CD4-positive, alpha-beta T cell treated with Interleukin-15 for 1 hour (primary cell): ENCODE results near the gene LTBP4.
"Not testable (repeated sequence)": the region's sequence is repeated elsewhere in the genome, so short reads cannot be mapped to it uniquely, and the experiment has no call there.

Experiments
- DNase-seq: peaks from one replicate; pipeline ENCODE4 v3.0.0-alpha.2; 2020

The LTBP4 gene

GRCh38 chr19:40612831-40613689 is 11.9 kb downstream of the LTBP4 start:
- peak; percentile 69 for DNase-seq

- DNase-seq, result peak; percentile 86
Measured at GRCh38 chr19:40613690-40614621, 12.8 kb downstream of the LTBP4 start.

DNA sequence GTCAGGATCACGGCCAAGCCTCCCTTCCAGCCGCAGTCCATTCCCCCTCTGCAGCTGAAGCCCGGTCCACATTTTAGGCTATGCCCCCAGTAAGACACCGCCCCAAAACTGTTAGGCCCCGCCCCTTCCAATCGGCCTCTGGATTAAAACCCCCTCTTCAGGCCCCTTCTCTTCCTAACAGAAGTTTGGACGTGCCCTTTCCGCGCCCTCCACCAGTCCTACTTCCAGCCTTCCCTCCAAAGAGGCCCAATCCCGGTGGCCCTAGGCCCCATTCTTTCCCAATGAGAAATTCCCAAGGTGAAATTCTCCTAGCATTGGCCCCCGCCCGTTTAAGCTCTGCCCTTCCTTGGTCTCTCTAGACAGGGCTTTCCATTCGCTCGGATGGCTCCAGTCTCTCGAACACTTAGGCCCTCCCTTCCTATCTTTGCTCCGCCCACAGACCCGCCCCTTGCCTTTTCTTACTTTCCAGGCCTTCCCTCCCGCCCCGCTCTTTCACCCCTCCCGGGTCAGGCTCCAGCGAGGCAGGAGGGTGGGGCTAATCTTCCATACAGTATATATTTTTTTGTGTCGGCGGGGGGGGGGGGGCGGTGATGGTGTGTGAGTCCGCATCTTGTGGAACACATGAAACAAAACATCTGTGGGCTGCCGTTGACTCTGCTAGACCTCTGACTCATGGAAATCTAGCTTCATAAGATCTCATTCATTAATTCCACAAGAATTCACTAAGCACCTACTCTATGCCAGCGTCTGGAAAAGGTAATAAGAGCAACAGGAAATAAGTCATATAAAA is 13.6 kb downstream of the LTBP4 start:
- DNase-seq, result peak; percentile 71

- DNase-seq, result no peak
Measured at GRCh38 chr19:40616178-40616577, 15.0 kb downstream of the LTBP4 start.

- no peak for DNase-seq
Measured at GRCh38 chr19:40616941-40617340, 15.8 kb downstream of the LTBP4 start.

DNA sequence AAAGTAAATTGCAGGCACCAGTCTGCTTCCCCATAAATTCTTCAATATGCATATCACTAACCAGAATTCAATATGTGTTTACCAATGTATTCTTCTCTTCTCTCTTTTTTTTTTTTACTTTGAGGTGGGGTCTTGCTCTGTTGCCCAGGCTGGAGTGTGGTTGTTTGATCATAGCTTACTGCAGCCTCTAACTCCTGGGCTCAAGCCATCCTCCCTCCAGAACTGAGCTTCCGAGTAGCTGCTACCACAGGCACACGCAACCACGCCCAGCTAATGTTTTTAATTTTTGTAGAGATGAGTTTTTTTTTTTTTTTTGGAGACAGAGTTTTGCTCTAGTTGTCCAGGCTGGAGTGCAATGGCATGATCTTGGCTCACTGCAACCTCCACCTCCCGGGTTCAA is 16.8 kb downstream of the LTBP4 start:
- no peak for DNase-seq

DNA sequence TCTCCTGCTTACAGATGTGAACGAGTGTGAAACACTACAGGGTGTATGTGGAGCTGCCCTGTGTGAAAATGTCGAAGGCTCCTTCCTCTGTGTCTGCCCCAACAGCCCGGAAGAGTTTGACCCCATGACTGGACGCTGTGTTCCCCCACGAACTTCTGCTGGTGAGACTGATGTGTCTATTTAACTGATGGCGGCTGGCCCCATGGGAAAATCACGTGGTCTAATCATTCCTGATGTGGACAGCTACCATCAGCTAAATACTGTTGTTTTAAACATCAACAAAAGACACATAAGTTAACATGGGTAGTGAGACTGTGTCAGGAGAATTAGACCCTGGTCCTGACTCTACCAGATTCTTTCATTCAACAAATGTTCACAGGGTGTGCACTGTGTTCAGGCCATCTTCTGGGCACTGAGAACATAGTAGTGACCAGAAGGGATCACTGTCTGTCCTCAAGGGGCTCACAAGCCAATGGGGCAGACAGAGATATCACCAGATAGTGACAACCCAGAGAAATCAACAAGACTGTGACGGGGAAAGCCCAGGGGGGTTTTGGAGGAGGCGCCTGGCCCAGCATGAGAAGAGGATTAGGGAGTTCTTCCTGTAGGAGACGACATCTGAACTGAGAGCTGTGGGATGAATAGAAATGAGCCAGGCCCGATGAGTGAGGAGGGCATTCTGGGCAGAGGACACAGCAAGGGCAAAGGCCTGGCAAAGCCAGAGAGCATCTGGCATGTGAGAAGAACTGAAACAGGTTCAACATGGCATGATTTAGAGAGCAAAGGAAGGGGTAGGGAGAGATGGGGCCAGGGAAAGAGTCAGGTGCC is 18.4 kb downstream of the LTBP4 start:
- no peak for DNase-seq

GRCh38 chr19:40620161-40620485 is 19.0 kb downstream of the LTBP4 start:
- DNase-seq, result no peak

DNA sequence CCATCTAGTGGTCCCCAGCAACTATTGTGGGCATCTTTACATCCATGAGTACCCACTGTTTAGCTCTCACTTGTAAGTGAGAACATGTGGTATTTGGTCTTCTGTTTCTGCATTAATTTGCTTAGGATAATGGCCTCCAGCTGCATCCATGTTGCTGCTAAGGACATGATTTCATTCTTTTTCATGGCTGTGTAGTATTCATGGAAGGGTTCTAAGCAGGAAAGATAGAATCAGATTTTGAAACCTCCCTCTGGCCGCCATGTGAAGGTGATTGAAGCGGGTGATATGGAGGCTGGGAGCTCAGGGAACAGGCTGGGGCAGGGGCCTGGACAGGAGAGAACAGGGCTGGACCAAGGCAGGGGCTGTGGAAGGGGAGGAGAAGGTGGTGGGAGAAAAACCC is 20.1 kb downstream of the LTBP4 start:
- no peak for DNase-seq

- DNase-seq, result no peak
Measured at GRCh38 chr19:40621966-40622772, 21.0 kb downstream of the LTBP4 start.

DNA sequence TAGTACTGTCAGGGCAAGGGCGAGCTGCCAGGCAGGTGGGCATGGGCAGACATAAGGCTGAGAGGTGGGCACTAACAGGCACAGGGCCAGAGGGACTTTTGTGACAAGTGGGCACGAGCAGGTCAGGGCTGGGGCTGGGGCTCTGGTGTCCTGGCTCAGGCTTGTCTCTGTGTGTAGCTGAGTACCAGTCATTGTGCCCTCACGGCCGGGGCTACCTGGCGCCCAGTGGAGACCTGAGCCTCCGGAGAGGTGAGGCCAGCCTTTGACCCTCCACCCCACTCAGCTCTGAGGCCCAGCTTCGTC is 21.6 kb downstream of the LTBP4 start:
- DNase-seq, result no peak

DNA sequence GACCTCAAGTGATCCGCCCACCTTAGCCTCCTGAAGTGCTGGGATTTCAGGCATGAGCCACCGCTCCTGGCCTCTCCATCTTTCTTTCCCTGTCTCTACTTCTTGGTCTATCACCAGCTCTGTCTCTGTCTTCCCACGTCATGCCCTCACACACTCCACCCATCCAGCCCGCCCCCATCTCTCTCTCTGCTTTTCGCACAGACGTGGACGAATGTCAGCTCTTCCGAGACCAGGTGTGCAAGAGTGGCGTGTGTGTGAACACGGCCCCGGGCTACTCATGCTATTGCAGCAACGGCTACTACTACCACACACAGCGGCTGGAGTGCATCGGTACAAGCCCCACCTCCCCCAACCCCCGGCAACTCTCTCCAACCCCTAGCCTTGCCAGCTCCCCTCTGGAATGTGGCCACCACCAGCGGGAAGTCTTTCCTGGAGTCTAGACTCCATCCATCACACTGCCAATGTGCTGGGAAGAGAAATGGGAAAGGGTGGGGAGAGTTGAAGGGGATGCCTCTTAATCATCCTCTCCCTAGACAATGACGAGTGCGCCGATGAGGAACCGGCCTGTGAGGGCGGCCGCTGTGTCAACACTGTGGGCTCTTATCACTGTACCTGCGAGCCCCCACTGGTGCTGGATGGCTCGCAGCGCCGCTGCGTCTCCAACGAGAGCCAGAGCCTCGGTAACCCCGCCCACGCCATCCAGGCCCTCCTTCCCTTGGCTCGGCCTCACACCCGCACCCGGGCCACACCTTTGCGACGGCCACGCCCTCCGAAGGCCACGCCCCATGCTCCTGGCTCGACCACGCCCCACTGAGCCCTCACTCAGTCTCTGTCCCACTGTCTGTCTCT is 22.5 kb downstream of the LTBP4 start:
- DNase-seq, result no peak

- DNase-seq, result not testable (repeated sequence)
Measured at GRCh38 chr19:40624369-40625153, 23.4 kb downstream of the LTBP4 start.

DNA sequence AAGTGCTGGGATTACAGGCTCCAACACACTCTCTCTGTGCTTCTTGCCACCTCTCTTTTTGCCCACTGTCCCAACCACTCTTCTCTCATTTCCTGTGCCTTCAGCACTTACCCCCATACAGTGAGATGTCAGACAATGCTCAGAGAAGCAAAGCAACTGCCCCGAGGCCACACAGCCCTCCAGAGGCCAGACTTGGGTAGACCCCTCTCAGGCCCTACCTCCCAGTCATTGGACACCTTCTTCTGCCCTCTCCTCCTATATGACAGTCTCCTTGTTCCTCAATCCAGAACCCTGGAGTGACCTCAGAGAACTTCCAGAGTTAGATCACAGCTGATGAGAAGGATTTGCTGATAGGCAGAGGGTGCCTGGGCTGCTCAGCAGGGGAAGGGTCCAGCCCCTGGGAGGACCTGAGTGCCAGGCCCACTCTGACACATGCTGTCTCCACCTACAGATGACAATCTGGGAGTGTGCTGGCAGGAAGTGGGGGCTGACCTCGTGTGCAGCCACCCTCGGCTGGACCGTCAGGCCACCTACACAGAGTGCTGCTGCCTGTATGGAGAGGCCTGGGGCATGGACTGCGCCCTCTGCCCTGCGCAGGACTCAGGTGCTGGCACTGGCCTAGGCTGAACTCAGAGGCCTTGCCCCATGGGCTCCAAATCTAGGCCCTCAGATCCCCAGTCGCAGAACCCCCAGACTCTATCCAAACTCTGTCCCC is 24.4 kb downstream of the LTBP4 start:
- no peak for DNase-seq

DNA sequence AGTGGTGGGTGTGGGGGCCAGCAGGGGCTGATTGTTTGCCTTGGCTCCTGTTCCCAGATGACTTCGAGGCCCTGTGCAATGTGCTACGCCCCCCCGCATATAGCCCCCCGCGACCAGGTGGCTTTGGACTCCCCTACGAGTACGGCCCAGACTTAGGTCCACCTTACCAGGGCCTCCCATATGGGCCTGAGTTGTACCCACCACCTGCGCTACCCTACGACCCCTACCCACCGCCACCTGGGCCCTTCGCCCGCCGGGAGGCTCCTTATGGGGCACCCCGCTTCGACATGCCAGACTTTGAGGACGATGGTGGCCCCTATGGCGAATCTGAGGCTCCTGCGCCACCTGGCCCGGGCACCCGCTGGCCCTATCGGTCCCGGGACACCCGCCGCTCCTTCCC is 25.7 kb downstream of the LTBP4 start:
- no peak for DNase-seq

DNA sequence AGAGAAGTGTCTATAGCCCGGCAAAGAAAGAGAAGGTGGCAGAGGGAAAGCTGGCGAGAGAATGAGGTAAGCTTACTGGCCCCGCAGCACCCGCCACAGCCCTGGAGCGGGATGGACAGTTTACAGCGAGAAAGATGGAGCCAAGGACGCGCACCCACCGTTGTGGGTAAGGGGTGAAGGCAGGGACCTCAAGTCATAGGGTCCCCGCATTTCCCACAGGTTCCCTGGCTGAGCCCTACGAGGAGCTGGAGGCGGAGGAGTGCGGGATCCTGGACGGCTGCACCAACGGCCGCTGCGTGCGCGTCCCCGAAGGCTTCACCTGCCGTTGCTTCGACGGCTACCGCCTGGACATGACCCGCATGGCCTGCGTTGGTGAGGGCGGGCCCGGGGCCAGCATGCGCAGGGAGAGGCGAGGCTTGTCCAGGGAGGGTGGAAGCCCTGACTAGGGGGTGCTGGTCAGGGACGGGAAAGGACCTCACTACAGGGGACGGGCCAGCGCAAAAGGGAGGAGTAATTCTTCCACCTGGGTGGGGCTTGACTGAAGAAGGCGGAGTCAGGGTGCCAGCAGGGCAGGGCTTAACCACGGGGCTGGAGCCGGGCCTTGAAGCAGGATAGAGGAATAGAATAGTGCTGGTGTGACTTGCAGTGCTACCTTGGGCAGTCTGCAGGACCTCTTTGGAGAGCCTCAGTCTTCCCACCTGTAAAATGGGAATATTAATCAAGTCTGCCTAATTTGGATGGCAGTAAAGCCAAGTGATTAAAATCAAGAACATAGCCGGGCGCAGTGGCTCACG is 26.5 kb downstream of the LTBP4 start:
- DNase-seq, result no peak

GRCh38 chr19:40629346-40629745 is 28.2 kb downstream of the LTBP4 start:
- no peak for DNase-seq

DNA sequence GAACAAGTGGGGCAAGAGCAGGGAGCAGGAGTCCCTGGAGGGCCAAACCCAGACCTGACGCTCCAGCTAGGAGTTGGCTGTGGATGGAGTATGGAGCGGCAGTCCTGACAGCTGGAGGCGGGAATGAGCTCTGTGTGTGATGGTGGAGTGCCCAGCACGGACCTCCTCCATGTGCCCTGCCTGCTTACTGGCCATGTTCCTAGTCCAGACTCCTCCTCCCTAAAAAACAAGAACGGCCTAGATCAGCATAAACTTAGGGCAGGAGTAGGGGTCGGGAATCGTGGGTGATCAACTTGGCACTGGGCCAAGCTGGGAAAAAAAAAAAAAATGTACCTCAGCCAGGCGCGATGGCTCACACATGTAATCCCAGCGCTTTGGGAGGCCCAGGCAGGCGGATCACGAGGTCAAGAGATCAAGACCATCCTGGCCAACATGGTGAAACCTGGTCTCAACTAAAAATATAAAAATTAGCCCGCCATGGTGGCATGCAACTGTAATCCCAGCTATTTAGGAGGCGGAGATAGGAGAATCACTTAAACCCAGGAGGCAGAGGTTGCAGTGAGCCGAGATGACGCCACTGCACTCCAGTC is 29.5 kb downstream of the LTBP4 start:
- DNase-seq, result no peak
